ENCODE results near the gene LPP.

The LPP gene

DNA sequence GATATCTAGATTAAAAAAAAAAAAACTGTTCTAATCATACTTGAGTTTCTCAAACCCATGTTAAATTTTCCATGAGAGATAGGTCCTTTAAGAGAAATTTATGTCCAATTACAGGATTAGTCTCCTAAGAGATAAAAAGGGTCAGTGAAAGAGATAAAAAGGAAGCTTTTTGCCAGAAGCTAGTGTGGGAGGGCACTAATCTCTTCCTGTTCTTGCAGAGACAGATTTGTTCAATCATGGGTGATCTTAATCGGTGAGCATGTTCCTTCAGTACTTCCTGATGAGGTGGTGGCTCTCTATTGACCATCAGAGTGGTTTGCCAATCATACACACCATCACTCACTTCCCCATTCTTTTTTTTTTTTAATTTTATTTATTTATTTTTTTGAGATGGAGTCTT lies 16.9 kb upstream of the LPP start:
- DNase-seq (ENCODE audit: low spot score): peak; percentile 41

- no peak for DNase-seq (ENCODE audit: low spot score)
Observed at GRCh38 chr3:188139466-188139865, 14.5 kb upstream of the LPP start.

DNA sequence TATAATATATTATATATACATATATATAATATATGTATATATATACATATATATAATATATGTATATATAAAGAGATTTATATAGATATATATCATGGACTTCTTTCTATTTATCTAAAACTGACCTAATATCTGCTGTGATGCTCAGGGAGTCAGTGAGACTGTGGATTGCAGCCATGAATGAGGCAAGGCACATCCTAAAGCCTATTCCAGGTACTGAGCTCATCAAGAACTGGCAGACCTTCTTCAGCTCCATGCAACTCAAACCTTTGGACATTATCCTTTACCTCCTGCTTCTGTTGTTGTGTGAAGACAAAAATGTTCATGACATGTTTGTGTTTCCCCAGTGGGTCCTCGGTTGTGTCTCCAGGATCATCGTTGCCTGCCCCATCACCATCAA lies 7.7 kb upstream of the LPP start:
- no peak for DNase-seq (ENCODE audit: low spot score)

GRCh38 chr3:188147782-188148181 lies 6.2 kb upstream of the LPP start:
- DNase-seq (ENCODE audit: low spot score): no peak

- no peak for DNase-seq (ENCODE audit: low spot score)
Observed at GRCh38 chr3:188148318-188148717, 5.6 kb upstream of the LPP start.

DNA sequence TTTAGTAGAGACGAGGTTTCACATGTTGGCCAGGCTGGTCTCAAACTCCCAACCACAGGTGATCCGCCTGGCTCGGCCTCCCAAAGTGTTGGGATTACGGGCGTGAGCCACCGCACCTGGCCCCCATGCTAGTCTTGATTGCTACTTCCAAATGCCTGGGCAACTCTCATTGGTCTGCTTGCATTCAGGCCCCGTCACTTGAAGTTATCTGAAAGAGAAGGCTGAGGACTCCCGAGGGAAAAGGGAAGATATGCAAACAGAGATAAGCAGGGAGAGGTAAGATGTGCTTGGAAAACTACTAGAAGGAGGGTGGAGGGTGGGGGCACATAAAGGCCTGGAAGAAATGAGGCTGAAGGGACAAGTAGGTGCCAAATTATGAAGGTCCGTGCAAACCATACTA lies 4.4 kb upstream of the LPP start:
- no peak for DNase-seq (ENCODE audit: low spot score)

GRCh38 chr3:188150982-188151381 lies 3.0 kb upstream of the LPP start:
- no peak for DNase-seq (ENCODE audit: low spot score)

DNA sequence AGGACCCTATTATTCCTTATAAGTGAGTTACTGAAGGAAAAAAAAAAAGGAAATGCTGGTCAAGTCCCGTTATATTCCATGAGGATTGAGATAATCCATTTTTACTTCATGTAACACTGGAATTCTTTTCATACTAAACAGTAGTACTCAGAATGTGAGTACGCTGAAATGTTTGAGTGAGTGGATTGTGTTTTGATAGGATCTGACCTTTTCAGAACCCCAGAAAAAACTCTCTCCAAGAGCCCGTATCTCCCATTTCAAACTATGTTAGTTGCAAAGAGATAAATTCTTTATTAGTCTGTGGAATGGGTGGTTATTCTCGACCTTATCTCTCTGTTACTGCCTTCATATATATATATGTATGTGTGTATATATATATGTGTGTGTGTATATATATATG lies 2.5 kb upstream of the LPP start:
- DNase-seq (ENCODE audit: low spot score): no peak

DNA sequence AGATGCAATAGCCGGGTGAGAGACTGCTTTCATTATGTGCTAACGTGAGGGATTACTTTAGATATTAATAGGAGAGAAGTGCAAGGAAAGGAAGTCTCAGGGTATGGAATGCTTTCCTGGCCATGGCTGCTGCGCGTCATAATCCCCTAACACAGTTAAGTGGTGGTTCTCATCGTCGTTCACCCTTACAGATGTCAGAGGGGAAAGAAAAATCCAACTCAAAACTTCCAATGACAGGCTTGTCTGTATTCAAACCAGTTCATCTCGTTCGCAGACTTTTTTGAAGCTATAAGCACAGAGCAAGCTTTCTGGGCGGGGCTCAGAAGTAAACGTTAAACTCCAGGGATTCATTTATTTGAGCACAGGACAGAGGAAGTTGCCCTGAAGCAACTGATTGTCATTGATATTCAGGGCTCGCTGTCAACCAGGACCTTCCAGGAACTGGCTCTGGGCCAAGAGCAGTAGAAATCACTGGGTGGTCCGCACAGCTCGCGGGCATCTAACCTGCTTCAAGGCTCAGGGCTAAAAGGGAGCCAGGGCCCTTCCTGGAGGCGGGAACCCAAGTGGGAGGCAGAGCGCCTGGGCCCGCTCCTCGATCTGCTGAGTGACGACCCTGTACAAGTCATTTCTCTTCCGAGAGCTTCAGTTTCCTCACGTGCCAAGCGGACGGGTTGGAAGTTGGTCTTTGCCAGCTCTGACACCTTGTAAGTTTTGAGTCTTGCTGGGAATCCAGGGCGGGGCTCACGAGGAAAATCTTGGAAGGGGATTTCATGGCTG lies 1.1 kb upstream of the LPP start:
- no peak for DNase-seq (ENCODE audit: low spot score)

- peak; percentile 62 for DNase-seq (ENCODE audit: low spot score)
Observed at GRCh38 chr3:188153437-188154013, 432 bp upstream of the LPP start.

DNA sequence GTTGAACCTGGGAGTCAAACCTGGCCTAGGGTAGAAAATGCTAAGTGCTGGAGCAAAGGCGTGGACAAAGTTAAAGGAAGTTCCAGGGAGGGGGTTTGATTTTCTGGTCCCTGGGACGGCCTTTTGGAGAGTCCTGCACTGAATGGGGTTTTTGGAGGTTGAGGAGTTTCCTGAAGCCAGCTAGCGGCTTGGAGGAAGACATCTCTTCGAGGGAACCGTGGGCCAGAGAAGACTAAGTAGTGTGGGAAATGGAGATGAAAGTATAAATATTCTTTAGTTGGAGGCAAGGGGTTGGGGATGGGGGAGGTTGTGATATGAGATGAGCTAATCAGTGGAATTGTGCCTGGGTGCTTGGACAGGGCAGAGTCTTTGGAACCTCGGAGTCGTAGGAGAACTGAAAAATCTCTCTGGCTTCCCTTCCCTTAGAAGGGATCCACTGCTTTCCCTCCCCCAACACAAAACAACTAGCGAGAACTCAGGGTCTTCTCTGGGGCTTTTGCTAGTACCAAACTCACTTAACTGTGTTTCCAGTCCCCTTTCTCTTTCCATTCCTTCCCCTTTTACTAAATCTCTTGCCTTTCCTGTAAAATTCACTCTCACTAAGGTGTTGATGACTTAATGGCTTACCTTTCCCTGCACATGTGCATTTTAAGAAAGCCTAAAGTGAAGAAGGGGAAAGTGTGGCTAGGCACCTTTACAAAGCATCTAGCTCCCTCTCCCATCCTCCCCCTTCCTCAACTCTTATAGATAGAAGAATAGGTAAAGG lies 1.0 kb downstream of the LPP start:
- no peak for DNase-seq (ENCODE audit: low spot score)

DNA sequence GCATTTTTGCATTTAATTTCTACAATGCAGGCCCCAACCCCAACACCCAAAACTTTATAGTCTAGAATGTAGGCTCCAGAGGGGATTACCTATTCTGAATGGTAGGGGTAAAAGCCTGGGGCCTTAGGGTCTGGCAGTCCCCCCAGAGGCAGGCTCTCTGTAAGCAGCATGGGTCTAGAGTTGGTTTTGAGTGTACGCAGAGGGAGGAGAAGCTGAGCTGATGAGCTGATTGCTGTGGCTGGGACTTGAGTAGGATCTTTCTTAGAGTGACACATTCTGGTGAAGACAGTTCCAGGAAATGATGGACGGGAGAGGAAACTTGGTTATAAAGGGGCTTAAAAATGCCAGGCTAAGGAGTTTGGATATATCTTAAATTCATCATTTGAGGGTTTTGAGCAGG lies 2.1 kb downstream of the LPP start:
- DNase-seq (ENCODE audit: low spot score): no peak

- no peak for DNase-seq (ENCODE audit: low spot score)
Observed at GRCh38 chr3:188157407-188157806, 3.5 kb downstream of the LPP start.

- DNase-seq (ENCODE audit: low spot score): no peak
Observed at GRCh38 chr3:188157971-188158370, 4.0 kb downstream of the LPP start.

DNA sequence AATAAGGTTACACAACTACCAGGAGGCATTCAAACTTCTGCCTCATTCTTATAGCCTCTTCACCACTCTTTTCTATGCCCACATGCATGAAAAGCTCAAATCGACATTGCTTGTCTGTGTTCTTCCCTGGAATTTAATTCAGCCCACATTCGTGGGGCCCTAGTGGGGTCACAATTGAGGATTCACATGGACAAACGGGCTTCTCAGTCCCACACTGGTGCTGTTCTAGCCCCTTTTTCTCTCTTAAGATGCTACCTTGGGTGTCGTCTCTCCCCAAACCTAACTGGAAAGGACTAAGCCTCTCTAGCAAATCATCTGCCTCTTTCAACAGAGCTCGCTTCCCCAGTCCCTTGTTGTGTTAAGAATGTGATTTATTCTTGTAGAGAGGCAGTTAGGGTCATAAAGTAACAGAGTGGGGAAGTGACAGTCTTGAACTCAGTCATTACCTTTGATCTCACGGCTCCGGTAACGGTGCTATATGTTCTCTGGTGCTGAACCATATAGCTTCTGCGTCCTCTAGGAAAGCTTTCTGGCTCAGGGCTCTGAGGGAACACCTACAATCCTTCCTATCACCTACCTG lies 4.9 kb downstream of the LPP start:
- DNase-seq (ENCODE audit: low spot score): no peak

GRCh38 chr3:188160751-188161150 lies 6.8 kb downstream of the LPP start:
- no peak for DNase-seq (ENCODE audit: low spot score)

- no peak for DNase-seq (ENCODE audit: low spot score)
Observed at GRCh38 chr3:188164248-188164687, 10.3 kb downstream of the LPP start.

GRCh38 chr3:188165596-188165995 lies 11.6 kb downstream of the LPP start:
- DNase-seq (ENCODE audit: low spot score): no peak

GRCh38 chr3:188166441-188166840 lies 12.5 kb downstream of the LPP start:
- no peak for DNase-seq (ENCODE audit: low spot score)

- no peak for DNase-seq (ENCODE audit: low spot score)
Observed at GRCh38 chr3:188168186-188168585, 14.2 kb downstream of the LPP start.

- DNase-seq (ENCODE audit: low spot score): no peak
Observed at GRCh38 chr3:188168648-188169047, 14.7 kb downstream of the LPP start.

DNA sequence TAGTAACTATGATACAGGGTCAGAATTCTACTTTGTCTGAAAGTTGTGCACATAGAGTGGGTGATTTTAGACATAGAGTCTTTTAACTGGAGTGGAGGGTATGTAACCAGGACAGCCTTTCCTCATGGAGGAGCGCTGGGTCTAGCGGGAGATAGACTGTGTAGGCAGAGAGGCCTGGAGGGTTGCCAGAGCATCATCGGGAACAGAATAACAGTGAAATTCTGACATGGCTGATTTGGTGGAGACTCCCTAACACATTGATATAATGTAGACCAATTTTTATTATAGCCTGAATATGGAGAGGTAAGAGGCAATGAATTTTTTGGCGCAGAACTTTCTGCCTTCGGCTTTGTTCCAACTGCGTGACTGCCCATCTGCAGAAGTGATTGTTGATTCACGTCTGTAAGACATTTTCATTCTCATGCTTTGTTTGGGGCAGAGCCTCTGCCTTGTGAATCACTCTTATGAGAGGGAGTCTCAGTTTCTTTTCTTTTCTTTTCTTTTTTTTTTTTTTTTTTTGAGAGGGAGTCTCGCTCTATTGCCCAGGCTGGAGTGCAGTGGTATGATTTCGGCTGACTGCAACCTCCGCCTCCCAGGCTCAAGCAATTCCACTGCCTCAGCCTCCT lies 16.0 kb downstream of the LPP start:
- DNase-seq (ENCODE audit: low spot score): no peak

Data from germinal center (tissue), 1 donor.